D721Med (cell line): ENCODE measurements around the gene CDCA8.

Experiments
- DNase-seq: peaks from one replicate; pipeline ENCODE4 v3.0.0; 2011; ENCODE audit warnings: low spot score; ENCODE audit not compliant: insufficient read length
- FAIRE-seq: peaks from 2 replicates; lab custom pipeline; 2011; peaks lifted over from hg19 to GRCh38; lab: Jason Lieb, UNC
- TF ChIP-seq, protein P1 (sequence below): IDR thresholded peaks from 2 replicates; pipeline ENCODE4 v1.5.1; 2012; ENCODE audit warnings: mild to moderate bottlenecking, control low read depth; ENCODE audit not compliant: insufficient read depth; ENCODE audit errors: missing control alignments

CDCA8 gene

DNA sequence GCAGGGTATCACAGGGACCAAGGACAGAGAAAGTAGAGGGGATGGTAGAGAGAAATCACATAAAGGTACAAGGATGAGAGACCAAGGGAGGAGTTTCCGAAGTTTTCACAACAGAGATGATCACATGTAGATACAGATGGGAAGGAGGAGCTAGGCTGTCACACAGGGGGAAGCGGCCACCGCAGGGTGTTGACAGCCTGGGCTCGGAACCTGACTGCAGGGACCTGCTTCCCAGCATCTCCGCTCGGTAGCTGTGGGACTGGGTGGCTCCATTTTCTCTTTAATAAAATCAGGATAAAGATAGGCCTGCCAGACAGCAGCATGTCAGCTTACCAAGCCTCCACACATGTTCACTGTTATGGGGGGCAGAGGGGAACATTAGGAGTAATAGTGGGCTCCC is 32.3 kb downstream of the CDCA8 start:
- DNase-seq (no peak), FAIRE-seq (no peak)
- TF ChIP-seq, protein P1, sequence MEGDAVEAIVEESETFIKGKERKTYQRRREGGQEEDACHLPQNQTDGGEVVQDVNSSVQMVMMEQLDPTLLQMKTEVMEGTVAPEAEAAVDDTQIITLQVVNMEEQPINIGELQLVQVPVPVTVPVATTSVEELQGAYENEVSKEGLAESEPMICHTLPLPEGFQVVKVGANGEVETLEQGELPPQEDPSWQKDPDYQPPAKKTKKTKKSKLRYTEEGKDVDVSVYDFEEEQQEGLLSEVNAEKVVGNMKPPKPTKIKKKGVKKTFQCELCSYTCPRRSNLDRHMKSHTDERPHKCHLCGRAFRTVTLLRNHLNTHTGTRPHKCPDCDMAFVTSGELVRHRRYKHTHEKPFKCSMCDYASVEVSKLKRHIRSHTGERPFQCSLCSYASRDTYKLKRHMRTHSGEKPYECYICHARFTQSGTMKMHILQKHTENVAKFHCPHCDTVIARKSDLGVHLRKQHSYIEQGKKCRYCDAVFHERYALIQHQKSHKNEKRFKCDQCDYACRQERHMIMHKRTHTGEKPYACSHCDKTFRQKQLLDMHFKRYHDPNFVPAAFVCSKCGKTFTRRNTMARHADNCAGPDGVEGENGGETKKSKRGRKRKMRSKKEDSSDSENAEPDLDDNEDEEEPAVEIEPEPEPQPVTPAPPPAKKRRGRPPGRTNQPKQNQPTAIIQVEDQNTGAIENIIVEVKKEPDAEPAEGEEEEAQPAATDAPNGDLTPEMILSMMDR = no peak

DNA sequence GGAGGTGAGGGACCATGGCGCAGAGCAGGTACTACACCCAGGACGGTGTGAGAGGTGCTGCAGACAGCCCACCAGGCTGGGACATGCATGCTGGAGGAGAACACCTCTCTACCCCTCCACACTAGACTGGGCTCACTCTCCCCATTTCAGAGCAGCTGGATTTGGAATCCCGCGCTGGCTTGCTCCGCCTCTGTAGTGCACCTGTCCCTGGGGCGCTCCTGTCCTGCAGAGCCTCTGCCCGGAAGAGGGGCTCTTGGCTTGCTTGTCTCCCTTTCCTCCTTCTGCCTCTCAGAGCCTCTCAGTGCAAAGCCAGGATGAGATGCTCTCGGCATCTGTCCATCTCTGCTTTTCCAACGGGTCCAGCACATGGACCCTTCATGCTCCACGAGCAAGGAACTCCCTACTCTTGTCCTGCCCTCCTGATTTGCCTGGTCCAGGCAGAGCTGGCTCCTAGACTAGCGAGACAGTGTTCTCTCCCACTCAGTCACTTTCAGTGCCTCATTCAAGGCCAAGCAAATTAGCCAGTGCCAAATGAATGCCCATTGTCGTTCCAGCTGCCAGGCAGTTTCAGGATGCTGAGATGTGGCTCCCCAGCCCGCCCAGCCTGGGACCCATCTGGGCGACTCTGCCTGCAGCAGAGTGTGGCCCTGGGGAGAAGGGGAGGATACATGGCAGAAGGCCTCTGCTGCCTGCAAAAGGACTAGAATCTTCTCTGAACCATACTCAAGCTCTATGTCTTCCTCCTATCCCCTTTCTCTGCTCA is 33.7 kb downstream of the CDCA8 start:
- TF ChIP-seq, protein P1 = no peak
- no peak for FAIRE-seq
- no peak for DNase-seq

DNA sequence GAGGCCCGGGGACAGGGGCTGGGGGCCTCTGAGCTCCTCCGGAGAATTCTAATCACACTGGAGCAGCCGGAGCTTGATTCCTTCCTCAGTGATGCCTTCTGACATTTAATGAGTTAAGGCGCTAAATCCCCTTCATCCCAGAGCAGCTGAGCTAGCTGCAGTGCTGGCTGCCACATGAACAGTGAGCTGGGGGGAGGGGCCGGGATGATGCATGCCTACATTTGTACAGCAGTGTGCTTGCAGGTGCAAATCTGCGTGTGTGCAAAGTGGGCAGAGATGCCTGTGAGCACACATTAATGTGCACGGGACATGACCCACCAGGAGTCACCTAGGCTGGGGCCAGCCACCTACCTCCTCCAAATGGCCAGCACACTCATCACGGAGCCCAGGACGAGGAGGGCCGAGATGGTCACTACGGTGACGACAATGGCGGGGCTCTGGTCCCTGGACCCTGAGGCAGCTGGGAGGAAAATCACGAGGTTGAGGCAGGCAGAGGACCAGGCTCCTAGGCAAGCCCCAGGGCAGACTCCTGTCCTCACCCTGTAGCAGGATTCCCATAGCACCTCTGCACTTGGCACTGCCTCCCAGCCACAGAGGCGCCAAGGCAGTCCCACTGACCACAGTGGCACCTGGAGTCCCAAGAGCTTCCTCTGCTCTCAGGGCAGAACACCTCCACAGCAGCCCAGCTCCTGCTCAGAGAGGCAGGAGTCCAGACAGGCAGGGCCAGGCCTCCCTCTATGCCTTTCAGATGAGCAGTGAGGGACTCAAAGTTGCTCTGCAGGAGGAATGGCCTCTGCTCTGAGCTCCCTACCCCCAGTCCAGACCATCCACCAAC is 34.7 kb downstream of the CDCA8 start:
- DNase-seq (peak; percentile 92), FAIRE-seq (peak; percentile 32)
- TF ChIP-seq, protein P1 = no peak

DNA sequence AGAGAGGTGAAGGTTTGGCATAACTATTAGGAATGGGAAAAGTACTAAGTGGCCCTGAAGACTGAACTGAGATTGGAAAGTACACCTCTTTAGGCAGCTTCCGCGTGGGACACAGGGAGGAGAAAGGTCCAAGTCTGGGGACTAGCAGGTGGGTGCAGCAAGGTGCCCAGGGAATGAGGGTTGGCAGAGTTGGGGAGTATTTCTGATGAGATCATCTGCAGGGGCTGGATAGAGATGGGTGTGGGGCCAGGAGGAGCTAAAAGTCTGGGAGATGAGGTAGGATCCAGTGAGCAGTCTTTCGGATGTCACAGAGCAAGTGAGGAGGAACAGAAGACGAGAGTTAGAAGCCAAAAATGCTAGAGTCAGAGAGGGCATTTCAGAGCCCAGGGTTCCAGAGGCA is 36.1 kb downstream of the CDCA8 start:
- DNase-seq (no peak), FAIRE-seq (no peak)
- TF ChIP-seq, protein P1 = no peak

DNA sequence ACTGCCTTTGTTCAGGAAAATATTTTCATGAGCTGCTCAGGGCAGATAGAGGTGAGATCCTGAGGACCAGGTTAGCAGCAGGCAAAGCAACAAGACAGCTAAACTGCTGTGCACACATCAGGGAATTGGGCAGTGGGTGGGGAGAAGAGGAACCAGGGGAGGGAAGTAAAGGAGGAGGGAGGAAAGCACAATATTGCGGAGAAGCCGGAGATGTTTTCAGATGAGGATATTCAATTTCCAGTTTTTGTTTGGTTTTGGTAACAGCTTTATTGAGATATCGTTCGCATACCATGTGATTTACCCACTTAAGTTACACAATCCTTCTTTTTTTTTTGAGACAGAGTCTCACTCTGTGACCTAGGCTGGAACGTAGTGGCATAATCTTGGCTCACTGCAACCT is 38.1 kb downstream of the CDCA8 start:
- TF ChIP-seq, protein P1 = no peak
- no peak for DNase-seq
- no peak for FAIRE-seq

DNA sequence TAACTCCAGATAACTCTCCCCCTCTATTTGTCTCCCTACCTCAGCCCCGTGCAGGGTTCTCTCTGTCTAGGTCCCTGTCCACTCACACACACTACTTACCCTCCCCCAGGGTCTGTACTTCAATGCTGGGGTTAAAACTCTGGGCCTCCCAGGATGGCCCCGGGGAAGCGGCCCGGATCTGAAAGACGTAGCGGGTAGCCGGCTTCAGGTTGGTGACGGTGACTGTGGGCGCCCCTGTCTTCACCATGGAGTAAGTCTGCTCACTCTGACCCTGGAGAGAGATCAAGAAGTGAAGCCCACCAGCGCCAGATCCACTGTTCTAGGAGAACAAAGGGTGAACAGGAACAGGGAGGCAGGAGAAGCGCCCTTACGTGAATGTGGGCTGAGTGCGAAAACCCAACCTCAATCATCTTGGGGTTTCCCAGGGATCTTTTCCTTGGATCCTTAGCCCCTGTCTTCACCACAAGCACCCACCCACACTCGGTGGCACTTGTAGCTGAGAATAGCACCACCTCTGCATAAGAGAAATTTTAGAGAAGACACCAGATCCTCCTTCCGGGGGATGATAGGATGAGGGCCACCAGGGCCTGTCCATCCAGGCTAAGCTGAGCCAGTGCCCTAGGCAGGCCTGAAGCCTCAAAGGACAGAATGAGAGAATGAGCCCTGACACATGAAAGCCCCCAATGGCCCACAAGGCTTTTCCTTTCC is 39.1 kb downstream of the CDCA8 start:
- DNase-seq = no peak
- no peak for FAIRE-seq
- TF ChIP-seq, protein P1 = no peak
